ENCODE measurements around the gene LPIN1. TPM values are rescaled to one million over a fixed set of nuclear protein-coding genes. Genes with fewer than 3 reads are reported as not detected.

LPIN1 gene
- total RNA-seq, 1 experiment from 2014 or later: 15.7 TPM

DNA sequence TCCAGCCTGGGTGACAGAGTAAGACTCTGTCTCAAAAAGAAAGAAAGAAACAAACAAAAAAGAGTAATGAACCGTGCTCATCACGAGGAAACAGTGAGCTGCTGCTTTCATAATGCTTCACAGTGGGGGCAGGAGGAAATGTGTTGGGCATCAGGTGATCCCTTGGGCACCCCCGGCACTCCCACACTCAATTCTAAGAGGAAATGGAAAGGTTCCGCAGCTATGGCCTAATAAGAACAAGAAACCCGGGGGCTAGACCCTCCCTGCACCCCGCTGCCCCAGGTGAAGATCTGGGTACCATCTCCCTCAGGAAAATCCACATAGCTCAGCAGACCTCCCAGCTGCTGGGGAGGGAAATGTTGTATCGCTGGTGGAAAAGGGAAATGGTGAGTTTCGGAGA is 118.9 kb downstream of the LPIN1 start:
- DNase-seq (ENCODE audit: low read depth): no peak

DNA sequence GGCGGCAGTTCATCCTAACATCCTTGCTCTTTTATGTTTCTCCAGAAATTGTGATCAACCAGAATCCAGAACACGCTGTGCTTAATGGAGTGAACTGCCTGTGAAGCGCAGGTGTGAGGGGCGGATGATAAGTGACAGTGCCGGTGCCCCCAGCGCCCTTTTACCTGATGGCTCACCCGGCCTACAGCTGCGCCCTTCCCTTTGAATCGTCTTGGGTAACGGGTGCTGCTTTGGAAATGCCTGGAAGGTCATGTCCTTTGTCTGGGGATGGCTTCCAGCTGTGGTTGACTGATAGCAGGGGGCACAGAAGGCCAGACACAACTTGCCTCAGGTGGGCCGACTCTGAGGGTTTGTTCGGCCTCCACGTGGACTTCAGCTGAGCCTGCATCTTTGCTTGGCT is 119.4 kb downstream of the LPIN1 start:
- no peak for DNase-seq (ENCODE audit: low read depth)

DNA sequence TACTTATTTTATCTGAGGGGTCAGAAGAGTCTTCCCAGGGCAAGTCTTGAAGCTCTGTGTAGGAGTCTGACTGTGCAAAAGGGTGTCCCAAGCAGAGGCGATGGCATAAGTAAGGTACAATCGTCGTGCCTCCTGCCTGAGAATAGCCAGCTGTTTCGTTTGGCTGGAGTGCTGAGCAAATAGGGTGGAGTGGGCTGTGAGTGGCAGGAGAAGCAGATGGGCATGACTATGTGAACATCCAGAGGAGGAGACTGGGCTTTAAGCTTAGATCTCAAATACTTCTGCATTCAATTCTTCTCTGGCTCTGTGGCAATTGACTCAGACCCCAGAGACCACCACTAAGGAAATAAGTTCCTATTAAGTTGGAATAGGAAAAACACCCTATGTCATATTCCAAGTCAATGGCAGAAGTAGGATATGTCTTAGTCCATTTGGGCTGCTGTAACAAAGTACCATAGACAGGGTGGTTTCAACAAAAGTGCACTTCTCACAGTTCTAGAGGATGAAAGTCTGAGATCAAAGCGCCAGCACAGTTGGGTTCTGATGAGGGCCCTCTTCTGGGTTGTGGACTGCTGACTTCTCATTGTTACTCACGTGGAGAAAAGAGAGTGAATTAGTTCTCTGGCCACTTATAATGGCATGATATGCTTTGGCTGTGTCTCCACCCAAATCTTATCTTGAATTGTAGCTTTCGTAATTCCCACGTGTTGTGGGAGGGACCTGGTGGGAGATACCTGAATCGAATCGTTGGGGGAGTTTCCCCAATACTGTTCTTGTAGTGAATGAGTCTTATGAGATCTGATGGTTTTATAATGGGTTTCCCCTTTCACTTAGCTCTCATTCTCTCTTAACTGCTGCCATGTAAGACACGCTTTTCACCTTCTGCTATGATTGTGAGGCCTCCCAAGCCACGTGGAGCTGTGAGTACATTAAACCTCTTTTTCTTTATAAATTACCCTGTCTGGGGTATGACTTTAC is 120.2 kb downstream of the LPIN1 start:
- no peak for DNase-seq (ENCODE audit: low read depth)

DNA sequence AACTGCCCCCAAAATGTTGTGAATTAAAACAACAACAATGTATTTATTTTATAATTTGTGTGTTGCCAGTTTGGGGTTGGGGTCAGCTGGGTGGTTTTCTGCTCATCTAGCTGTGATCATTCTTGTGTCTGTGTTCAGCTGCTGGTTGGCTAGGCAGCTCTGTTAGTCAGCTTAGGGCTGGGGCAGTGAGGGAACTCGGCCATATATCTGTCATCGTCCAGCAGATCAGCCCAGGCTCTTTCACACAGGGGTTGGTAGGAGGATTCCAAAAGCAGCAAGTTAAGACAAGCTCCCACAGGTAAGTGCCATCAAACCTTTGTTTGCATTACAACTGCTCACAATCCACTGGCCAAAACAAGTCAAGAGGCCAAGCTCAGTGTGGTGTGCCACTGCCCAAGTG is 121.5 kb downstream of the LPIN1 start:
- DNase-seq (ENCODE audit: low read depth): peak; percentile 8

DNA sequence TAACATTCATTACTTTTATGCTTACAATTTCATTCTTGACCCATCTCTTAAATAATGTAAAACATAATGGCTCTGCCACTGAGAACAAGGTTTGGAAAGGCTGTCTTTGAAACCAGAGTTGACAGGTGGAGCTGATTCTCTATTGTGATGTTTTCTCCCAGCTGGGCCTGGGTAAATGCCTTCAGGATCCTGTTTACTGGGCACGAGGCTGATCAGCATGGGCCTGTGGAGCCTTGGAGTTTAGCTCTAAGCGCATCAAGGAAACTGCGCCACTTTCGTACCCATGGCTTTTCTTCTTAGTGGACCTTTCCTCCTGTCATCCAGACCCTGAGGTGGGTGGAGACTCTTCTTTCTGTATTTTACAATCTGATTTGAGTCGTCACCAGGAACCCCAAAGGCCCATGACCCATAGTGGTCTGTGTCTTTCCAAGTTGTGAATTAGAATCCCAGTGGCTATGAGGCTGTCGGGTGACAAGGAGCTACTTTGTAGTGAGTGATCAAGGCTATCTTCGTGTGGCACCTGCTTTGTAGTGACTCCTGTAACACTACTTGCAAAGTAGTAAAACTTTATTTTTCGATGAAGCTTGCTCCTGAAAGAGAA is 123.1 kb downstream of the LPIN1 start:
- DNase-seq (ENCODE audit: low read depth): no peak

DNA sequence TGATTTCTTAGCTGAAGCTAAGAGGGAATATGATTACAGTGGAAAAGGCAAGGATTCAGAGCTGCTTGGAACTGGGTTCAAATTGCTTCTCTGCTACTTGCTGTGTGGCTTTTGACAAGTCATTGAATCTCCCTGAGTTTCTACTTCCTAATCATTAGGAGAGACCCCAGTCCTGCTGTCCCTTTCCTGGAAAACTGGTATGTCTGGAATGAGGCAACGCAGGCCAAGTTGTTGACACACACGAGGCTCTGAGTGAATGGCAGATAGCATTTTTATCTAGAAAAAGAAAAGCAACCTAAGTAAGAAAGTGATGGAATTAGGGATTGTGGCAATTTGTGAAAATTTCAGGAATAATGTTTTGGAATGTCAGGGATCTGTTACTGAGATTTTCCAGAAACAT is 123.6 kb downstream of the LPIN1 start:
- DNase-seq (ENCODE audit: low read depth): no peak

DNA sequence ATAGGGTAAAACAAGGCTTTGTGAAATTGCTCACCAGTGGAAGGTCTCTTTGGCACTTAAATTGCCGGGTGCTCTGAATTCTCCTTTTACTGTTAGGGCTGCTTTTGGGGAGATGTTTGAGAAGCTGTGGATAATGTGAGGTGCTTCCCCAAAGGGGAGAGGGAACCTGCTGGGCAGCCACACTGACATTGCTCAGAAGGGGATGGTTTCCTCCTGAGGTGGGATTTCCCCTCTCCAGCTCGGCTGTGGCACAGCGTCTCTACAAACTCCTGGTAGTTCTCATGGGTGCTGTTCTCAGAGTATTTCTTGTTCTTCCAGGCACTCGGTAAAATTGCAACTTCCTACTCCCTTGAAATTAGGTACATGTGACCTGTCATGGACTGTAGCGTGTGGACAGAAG is 124.2 kb downstream of the LPIN1 start:
- no peak for DNase-seq (ENCODE audit: low read depth)

DNA sequence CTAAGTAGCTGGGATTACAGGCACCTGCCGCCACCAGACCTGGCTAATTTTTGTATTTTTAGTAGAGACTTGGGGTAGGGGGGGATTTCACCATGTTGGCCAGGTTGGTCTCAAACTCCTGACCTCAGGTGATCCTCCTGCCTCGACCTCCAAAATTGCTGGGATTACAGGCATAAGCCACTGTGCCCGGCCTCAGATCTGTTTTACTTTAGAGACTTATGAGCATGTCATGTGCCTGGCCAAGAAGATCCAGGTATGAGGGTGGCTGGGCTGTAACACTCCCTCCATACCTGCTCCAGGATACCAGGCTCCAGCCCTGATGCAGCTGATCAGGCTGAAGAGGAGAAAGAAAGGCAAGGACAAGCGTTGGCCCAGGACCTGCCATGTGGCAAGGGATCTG is 125.0 kb downstream of the LPIN1 start:
- no peak for DNase-seq (ENCODE audit: low read depth)

DNA sequence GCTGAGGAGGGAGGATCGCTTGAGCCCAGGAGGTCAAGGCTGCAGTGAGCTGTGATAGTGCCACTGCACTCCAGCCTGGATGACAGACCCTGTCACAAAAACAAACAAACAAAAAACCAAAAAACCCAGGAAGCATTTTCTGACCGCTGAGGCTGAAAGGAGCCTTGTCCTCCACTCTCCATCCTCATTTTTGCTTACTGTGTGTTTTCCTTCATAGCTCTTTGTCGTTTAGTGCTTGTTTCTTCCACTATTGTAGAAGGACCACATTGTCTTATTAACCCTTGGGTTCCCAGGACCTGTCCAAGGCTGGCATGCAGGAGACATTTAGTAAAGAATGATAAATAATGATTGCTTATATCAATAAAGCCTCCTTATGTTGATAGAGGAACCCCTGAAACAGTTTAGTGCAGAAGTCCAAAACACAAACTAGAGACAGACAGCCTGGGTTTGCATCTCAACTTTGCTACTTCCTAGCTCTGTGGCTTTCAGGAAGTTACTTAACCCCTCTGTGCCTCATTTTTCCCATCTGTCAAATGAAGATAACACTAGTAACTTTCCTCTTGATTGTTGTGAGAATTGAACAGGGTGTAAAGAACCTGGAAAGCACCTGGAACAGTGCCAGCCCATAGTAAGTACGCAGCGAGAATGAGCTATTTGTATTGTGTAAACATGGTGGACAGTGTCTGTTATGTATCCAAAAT is 126.0 kb downstream of the LPIN1 start:
- DNase-seq (ENCODE audit: low read depth): no peak

DNA sequence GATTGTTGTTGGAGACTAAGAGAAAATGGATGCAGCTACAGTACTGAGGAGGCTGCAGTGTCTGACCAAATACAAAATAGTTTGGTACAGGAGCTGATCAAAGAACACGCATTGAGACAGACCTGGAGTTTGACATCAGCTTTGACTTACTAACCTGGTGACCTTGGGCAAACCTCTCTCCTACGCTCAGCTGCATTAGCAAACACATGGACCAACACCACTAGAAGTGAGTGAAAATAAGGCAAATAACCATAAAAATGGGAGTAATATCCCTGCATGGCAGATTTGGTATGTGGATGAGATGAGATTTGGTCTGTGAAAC is 126.5 kb downstream of the LPIN1 start:
- DNase-seq (ENCODE audit: low read depth): no peak

DNA sequence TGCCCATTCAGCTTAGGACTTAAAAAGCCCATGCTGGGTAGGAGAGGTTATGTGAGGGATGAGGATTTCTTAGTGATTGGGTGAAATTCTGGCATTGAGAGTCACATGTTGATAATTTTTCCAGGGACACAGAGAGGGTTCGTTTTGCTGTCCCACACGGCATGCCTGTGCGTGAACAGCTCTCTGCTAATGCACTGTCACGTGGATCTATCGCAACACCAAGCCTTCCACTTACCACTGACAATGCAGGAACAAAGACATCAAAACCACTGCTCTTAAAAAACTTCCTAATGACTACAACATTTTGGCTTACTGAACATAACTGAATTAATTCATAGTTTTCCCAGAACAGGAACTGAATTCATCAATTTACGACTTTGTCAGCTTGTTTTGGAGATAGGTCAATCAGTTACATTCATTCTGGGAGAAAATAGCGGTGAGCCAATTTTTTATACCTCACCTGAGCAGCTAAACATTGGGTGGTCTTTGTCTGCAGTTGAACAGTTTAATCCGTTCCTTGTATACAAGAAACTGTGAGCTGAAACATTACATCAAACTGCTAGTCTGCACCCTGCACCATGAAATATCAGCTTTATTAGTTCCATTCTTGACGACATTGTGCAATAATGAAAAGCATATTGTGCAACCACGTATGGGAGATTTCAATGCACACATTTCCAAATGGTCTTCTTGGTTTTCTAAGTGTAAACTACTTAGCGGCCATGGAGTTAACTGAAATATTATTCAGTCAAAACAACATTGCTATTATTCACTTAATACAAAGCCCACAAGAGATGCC is 127.1 kb downstream of the LPIN1 start:
- no peak for DNase-seq (ENCODE audit: low read depth)

DNA sequence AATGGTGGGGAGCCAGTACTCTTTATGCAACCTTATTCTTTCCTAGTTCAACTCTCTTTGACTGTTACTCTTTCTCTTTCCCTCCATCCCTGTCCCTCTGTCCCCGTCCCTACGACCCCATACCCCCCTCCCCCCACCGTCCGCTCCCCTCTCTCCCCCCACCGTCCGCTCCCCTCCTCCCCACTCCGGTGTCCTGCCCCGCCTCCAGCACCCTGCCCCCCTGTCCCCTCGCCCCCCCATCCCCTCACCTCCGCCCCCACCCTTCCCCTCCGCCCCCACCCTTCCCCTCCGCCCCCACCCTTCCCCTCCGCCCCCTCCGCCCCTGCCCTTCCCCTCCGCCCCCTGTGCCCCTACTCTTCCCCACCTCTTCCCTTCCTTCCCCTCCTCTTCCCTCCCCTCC is 128.4 kb downstream of the LPIN1 start:
- DNase-seq (ENCODE audit: low read depth): no peak

DNA sequence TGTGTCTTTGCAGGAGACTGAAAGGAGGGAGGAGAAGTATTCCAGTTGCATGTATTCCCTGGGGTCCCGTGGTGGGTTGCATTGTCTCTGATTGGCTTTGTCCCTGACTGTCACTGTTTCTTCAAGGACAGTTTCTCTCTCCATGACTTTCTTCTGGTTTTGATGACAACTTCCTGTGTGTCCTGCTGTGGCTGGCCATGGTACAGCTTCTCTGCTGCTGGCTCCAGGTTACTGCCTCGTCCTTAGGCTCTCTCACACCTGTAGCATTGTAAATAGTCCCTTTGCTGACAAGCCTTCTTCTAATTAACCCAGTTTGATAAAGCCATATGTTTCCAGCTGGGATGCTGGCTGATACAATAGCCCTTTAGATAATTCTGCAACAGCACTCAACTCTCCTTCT is 129.0 kb downstream of the LPIN1 start:
- DNase-seq (ENCODE audit: low read depth): no peak

DNA sequence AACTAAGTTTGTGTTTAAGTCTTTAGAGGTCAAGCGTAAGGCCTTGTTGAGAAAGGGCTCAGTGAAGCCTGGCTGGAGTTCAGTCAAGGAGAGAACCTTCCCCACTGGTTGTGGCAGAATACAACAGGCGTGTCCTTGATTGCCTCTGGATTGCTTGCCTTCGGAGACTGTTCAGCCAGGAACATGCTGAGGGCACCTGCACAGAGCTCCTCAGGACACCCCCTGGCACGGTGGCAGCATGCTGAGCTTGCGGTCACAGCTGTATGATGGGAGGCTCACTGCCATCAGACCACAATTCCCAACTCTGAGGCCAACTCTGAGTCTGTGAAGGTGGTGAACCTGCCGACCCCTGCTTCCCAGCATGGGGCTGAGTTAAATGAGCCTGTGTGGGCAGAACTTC is 130.0 kb downstream of the LPIN1 start:
- no peak for DNase-seq (ENCODE audit: low read depth)

DNA sequence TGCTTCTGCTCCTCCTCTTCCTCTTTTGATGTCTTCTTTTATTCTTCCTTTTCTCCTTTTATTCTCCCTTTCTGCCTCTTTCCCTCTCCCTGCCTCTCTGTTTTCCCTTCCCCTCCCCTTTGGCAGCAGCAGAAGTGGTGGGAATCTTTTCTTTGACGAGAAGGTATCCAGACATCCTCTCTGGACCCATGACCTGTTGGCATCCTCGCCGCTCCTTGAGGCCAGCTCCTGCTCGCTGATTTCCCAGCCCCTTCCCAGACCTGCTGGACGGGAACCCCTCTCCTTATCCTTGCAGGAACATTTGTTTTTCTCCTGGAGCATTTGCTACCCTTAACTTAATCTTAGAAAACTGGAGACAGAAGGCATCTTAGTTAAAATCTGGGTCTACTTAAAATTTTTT is 130.5 kb downstream of the LPIN1 start:
- no peak for DNase-seq (ENCODE audit: low read depth)

Other genes starting within 250 kb of the LPIN1 start
- gene GREB1, start 212.6 kb upstream of the LPIN1 start, total RNA-seq (2014; rRNA removed): 0.38 and 0.57 TPM in 2 replicates
- gene NTSR2, start 76.4 kb upstream of the LPIN1 start, total RNA-seq (2014; rRNA removed): not detected in 2 replicates

Measured in LHCN-M2 (cell line).